HG03558 (cell line): ENCODE results near the gene BOD1L1.
"Not testable (repeated sequence)": the region's sequence is repeated elsewhere in the genome, so short reads cannot be mapped to it uniquely, and the experiment has no call there.

ENCODE experiments used
- ATAC-seq: cut with Tn5 transposase; IDR thresholded peaks from one replicate; pipeline ENCODE4 v1.9.1; 2021; ENCODE audit warnings: moderate number of reproducible peaks; ENCODE audit not compliant: unreplicated experiment; ENCODE audit errors: extremely low read depth

BOD1L1 gene

DNA sequence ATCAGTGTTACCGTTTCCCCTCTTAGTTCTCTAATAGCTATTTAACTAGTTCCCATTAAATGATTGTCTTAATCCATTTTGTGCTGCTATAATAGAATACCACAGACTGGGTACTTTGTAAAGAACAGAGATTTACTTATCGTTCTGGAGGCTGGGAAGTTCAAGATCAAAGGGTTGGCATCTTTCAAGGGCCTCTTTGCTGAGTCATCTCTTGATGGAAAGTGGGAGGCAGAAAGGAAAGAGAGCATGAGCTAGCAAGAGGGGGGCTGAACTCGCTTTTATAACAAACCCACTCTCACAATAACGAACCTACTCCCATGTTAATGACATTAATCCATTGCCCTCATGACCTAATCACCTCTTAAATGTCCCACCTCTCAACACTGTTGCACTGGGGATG is 65.9 kb downstream of the BOD1L1 start:
- no peak for ATAC-seq

DNA sequence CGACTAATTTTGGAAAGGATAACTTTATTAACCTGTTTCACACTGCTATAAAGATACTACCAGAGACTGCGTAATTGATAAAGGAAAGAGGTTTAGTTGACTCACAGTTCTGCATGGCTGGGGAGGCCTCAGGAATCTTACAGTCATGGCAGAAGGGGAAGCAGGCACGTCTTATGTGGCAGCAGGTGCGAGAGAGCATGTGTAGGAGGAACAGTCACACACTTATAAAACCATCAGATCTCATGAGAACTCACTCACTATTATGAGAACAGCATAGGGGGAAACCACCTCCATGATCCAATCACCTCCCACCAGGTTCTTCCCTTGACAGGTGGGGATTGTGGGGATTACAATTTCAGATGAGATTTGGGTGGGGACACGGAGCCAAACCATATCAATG is 67.4 kb downstream of the BOD1L1 start:
- not testable (repeated sequence) for ATAC-seq

DNA sequence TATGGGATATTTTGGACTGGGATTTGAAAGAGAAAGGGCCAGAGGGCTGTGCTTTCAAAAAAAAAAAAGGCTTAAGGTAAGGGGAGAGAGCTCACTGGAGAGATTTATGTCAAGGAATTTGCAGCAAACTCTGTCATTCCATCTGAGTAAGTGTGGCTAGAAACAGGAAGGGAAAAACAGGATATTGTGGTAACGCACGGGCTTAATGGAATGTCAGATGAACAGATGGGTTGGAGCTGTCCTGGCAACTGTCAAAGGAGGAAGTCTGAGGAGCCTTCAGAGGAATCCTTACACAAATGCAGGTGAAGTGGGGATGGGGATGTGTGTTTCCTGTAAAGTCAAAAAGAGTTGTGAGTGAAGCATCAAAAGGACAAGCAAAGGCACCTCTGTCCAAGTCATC is 68.1 kb downstream of the BOD1L1 start:
- ATAC-seq = no peak

DNA sequence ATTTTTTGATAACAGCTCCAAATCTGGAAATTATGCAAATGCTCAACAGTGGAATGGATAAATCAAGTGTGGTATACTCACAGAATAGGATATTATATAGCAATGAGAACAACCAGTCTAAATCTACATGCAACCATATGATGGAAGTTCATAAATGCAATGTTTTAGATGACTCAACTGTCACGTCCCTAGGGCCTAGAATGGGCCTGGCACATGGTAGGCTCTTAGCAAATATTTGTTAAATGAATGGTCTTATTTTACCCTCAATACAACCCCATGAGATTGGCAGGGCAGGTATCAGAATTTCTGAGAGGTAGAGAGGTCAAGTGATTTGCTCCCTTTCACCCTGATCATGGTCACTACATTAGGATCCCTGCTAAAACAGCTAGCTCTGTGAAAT is 68.6 kb downstream of the BOD1L1 start:
- no peak for ATAC-seq

DNA sequence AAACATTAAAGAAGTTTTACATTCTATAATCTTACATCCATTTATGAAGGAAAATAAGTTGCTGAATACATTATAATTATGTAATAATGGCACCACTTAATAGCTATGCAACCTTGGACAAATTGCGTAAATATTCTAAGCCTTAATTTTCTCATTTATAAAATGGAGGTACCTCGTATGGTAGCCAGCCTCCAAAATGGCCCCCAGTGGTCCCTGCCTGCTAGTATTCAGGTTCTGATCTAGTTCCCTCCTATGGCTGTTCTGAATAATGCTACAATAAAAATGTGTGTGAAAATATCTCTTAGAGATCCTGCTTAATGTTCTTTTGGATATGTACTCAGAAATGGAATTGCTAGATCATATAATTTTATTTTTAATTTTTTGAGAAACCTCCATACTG is 72.2 kb downstream of the BOD1L1 start:
- ATAC-seq = no peak

DNA sequence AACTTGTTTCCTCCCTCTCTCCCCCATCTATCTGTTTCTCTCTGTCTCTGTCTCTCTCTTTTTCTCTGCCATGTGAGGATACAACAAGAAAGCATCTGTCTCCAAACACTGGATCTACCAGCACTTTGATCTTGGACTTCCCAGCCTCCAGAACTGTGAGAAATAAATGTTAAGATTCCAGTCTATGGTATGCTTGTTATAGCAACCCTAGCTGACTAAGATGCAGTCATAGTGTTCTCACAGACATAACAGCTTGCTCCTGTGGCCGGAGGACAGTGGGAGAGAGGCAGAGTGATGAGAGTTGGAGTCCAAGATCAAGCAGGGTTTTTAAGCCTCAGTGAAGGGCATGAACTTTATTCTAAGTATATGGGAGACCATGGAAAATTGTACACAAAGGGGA is 74.4 kb downstream of the BOD1L1 start:
- ATAC-seq = no peak

DNA sequence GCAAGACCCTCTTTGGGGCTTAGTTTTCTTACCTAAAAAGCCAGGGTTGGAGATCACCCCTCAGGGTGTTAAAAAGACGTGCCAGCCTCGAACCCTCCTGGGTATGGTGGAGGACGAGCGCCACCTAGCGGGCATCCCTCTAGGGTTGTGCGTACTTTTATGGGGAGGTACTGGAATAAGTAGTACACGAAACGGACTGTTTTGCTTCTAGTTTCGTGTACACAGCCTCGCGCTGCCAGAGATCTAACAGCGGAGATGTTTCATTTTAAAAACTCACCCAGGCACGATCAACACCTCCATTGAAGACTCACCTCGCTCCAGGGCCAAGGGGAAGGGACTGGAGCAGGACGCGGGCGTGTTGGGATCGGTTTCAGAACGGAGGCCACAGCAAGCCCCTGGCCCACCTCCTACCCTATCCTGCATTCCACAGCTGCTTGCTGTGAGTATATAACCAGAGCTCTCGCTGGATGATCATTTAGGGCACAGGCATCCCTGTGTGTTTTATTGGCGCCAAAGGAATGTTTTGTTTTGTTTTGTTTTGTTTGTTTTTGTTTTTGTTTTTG is 78.5 kb downstream of the BOD1L1 start:
- ATAC-seq = peak; percentile 82

DNA sequence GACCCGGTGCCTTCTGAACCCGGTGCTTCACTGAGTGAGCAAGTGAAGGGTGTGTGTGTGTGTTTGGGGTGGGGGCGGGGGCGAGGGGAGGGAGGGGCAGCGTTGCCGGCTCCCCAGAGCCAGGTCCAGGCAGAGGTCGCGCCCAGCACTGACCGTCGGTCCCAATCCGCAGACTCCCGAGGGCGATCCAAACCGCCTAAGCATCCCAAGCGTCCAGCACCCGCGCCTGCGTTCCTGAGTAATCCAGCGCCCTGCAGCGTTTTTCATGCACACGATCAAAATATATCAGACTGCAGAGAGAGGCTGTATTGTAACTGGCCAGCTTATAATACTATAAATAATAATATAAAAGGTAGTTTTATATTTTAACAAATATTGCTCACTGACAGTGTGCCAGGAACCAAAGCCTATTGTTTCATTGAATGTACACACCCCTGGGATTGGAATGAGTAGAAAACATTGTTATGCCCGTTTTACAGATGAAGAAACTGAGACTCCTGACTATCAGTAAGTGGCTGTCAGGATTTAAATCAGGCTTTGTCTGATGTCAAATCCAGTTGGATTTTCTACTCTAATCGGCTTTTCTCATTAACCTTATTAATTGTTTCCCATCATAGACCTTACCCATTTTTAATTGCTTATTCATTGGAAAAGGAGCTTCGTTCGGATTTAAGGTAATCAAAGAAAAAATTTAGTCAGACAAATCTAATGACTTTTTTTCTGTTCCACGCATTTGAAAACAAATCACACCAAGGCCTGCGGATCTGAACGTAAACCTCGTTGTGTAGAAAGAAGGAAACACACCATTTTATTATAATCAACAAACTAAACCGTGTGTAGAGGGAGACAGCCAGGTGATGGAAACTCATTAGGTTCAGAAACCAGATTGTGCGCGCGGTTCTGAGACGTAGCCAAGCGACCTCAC is 79.2 kb downstream of the BOD1L1 start:
- no peak for ATAC-seq

DNA sequence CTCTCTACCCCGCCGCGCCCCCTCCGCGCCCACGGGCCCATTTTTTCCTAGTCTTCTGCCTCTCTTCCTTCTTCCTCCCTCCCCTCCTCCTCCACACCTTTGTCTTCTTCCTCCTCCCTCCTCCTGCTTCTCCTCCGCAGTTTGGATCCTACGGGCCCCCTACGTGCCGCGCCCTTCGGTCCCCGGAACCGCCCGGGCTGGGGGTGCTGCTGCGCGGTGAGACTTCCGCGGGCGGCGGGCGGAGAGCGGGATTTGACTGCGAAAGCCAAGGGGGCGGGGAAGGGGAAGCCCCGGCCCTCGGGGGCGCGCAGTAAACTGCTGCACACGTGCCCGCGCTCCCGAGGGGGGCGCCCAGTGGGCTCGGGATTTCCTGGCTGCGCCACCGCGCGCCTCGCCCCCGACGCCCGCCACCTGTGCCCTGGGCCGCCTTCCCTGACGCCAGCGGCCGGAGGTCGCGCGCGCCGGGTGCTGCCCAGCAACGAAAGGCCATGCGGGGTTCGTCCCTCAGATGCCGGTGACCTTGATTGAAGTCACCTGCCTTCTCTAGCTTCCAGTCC is 80.0 kb downstream of the BOD1L1 start:
- ATAC-seq = no peak

DNA sequence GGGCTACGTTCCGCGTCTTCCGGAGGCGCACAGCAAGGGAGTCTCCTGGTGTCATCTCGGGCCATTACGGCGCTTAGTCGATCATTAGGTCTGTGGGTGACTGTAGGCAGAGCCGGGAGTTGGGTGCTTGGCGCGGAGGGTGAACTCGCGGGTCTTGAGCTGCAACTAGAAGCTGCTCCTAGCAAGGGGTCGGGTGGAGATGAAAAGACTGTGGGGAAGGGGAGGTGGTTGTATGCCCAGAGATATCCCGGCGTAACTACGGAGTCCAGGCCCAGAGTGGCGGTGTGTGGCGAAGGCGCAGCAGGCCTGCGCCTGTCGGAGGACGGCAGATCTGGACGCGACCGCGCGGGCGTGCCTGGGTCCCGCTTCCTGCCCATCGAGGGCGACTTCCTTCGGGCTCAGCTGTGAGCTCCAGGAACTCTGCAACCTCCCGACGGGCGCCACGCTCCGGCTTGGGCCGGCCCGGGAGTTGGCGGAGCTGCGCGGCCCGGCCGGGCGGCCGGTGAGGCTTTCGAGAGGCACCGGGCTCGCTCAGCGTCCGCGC is 80.5 kb downstream of the BOD1L1 start:
- no peak for ATAC-seq

DNA sequence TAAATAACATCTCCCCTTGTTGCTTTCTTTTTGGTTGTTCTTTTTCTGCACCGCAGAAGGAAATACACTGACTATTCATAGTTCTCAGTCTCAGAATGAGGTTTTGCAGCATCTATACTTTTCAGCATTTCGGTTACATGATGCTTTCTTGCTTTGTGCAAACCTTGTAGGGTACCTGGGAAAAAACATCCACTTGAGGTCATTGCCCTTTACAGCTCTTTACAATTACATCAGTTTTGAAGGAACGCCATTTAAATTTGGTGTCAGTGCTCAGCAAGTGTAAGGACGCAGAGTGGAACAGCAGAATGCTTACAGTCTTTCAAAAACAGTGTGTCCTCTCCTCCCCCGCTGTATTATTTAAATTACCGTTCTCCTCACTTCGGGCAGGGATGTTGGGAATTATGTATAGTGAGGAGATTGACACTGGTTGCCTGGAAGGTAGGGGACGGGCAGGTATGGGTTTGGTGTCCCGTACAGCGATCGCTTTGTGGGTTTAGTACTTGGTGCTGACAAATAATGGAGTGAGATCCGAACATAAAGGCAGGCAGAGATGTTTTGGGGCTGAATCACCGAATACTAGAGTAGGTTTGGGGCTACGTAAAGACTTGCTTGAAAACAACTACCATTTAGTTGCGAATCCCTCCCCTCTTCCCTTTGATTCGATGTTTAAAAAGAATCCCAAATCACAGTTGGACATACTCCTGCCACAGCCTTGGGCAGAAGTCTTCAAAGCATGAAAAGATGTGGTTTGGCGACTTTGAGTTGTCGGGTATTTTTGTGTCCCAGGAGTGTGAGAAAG is 81.2 kb downstream of the BOD1L1 start:
- ATAC-seq = no peak

DNA sequence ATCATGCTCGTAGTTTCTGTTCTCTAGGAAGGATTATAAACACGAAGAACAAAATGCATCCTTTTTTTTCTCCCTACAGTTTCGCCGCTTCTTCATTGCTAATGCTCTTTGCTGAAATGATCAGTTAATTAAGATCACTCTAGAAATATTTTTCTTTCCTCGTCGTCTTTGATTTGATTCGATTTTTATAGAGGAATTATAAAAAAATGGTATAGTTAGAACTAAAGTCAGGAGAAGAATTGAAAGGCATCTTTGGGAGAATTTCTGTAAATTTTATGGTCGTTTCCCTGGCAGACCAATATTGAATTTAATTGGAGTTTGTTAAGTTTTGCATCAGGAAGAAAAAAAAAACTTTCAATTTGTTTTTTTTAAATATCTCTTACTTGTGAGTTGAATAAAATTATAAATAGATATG is 82.1 kb downstream of the BOD1L1 start:
- ATAC-seq = no peak

DNA sequence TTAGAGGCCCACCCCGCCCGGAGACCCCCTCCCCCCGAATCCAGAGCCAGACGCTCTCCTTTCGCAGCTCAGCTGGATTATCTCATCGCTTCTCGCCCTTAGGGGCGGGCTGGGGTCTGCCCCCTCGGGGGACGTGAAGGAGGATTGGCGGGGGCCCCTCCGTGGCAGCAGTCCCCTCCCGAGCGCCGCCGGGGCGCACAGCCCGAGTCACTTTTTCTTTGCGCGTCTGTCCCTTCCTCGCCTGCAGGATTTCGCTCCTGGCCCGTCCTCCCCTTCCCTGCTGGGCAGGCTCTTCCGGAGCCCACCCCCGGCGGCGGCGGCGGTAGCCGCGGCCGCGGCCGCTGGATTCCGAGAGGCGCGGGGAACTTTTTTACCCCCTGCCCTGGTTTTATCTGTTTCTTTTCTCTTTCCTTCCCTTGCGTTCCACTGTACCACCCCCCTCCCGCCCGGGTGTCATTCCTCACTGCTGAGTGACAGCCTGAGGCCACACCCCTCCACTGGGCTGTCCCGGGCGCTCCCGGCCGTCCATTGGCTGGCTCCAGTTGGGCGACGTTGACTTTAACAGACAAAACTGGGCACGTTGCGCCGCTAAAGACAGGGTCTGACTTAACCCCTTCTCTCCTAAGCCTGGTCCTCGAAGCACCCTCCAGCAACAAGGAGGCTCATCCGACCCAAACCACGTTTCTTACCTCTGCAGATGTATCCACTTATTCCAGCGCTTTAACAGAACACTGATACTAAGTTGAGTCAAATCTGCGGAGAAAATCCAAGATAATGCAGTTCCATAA is 82.7 kb downstream of the BOD1L1 start:
- ATAC-seq = no peak

DNA sequence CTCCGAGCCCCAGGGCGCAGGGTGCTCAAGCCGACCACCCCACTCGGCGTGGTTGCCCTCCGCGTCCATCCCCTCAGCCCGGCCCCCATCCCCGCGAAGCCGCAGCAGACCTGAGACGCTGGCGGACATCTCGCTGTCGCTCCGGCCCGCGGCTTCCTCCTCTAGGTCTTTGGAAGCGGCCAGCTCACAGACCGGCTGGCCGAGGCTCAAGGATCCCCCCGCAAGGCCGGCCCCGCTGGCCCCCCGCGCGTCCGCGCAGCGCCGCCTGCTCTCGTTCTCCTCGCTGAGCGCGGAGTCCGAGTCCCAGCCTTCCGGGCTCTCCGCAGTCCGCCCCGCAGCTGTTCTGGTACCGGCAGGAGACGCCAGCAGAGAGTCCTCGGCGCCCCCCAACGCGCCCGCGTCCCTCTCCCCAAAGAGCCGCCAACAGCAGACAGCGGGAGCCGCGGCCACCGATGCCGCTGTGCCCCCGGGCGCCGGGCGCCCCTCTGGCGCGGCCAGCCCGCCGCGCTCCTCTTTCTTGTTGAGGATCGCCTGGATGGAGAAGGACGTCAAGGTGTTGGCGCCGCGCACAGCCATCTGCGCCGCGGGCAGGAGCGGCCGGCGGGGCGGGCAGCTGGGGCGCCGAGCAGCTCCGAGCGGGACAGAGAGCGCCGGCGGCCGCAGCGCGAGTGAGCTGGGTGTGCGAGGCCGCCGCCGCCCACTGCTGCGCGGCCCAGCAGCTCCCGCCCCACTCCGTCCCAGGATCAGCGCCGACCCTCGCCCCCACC is 83.5 kb downstream of the BOD1L1 start, which contains the start of gene NKX3-2:
TSS of gene NKX3-2 (minus strand) at position 670 of the 767 bp plus-strand sequence. CDS start at position 576, 94 bp downstream.
- no peak for ATAC-seq

DNA sequence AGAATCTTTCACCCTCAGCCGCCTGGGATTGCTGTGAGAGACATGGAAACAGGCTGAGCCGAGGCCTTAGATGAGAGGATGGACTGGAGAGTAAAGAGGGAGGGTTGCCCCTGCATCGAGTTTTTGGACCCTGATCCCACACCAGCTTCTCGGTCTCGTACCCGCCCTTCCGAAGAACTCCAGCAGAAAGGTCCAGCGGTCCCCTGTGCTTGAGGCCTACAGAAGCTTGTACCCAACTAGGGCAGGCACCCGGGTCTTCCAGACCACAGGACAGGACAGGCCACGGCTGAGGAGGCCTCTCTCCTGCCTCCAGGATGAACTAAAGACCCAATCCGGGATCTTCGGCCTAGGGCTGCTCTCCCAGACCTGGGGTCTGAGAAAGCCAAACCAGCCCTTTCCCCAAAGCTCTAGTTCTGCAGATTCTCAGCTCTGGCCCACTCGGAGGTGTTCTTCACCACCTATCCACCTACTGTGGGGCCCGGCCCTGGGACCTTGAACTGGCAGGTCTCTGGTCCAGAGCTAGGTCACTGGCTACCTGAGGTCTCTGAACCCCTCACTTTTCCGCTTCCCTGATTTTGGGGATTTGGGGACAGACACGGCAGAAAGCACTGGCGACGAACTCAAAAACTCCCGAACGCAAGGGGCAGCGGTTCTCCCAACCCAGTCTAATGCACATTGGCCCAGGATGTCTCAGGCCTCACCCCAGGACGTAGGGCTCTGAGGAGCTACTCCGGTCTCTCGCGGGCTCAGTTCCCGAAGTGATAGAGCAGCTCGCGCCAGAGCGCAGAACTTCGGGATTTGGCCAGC is 84.3 kb downstream of the BOD1L1 start:
- ATAC-seq = no peak

DNA sequence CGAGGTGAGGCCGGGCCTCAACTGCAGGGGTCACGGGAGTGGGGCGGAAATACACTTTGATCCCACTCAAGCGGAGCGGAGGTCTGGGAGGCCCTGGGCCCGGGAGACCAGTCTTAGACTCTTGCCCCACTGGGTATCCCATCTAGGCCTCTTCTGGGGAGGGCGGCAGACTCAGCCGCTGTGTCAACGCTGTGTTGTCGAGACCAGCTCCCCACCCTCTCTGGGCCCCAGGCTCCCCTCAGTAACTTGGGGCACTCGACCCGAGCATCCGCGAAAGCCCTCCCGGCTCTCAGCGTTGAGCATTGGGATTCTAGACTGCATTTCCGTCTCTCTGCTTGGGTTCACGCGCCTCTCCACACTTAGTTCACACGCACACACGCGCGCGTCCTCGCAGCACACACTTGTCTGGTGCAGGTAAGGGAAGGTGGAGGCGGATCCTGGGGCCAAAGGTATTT is 84.9 kb downstream of the BOD1L1 start:
- ATAC-seq = no peak

DNA sequence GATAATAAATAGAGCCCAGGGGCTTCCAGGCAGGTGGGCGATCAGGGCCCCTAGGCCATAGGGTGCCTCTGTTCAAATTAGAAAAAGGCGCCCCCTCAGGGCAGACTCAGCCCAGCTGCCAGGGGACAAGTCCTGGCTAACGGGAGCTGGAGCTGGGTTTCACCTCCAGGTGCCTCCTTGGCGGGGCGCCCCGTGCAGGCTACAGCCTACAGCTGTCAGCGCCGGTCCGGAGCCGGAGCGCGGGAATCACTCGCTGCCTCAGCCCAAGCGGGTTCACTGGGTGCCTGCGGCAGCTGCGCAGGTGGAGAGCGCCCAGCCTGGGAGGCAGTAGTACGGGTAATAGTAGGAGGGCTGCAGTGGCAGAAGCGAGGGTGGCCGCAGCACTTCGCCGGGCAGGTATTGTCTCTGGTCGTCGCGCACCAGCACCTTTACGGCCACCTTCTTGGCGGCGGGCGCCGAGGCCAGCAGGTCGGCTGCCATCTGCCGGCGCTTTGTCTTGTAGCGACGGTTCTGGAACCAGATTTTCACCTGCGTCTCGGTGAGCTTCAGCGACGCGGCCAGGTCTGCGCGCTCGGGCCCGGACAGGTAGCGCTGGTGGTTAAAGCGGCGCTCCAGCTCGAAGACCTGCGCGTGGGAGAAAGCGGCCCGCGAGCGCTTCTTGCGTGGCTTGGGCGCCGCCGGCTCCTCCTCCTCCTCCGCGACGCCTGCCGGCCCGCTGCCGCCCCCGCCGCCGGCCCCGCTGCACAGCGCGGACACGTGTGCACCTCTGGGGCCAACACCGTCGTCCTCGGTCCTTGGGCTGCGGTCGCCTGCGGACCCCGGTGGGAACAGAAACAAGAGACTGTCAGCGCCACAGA is 85.6 kb downstream of the BOD1L1 start:
- no peak for ATAC-seq
